CD8-positive, alpha-beta memory T cell (primary cell): Measurements from ENCODE around the gene PRR18. TPM values are rescaled to one million over a fixed set of nuclear protein-coding genes. Genes with fewer than 3 reads are reported as not detected.

ENCODE experiments used
- CTCF ChIA-PET: fragments of 350-600 bp; sonication (Branson Sonifier 250); formaldehyde crosslinking; loops from one replicate; lab custom pipeline; 2021; ENCODE audit warnings: antibody characterized with exemption; lab: Charles Lee
- POLR2A ChIA-PET: fragments of 350-600 bp; sonication (Branson Sonifier 250); formaldehyde crosslinking; loops from one replicate; lab custom pipeline; 2021; ENCODE audit warnings: antibody characterized with exemption; lab: Charles Lee
- DNase-seq, 5 donors: peaks; one replicate each; pipeline versions ENCODE4 v3.0.0 to v3.0.0-alpha.2; 2020 to 2022; ENCODE audit warnings: mixed read lengths in 1 of 5
- H3K27ac ChIP-seq: one replicate; pipeline ENCODE4 v1.7.0; 2013; ENCODE audit warnings: low read depth, mild to moderate bottlenecking, low read length, moderate library complexity
- H3K27me3 ChIP-seq: 2 replicates; pipeline ENCODE4 v1.7.0; 2013; ENCODE audit warnings: low read length, mild to moderate bottlenecking; ENCODE audit not compliant: insufficient read depth, poor library complexity, severe bottlenecking
- H3K36me3 ChIP-seq: 2 replicates; pipeline ENCODE4 v1.7.0; 2013; ENCODE audit warnings: mild to moderate bottlenecking, low read length, moderate library complexity; ENCODE audit not compliant: insufficient read depth
- H3K4me1 ChIP-seq: 2 replicates; pipeline ENCODE4 v1.7.0; 2013; ENCODE audit warnings: mild to moderate bottlenecking, low read length, moderate library complexity; ENCODE audit not compliant: insufficient read depth
- H3K4me3 ChIP-seq: 2 replicates; pipeline ENCODE4 v1.7.0; 2013; ENCODE audit warnings: mild to moderate bottlenecking, low read length
- H3K9me3 ChIP-seq: 2 replicates; pipeline ENCODE4 v1.7.0; 2013; ENCODE audit warnings: mild to moderate bottlenecking, low read length
- H3K27ac Mint-ChIP-seq, 8 donors: one replicate each; pipeline ENCODE4 v1.8.0; 2020 to 2021; ENCODE audit warnings: mixed read lengths in 8 of 8, mild to moderate bottlenecking in 6 of 8, inconsistent platforms in 3 of 8, moderate library complexity in 3 of 8
- H3K27me3 Mint-ChIP-seq, 2 donors: one replicate each; pipeline ENCODE4 v1.8.0; 2020 to 2021; ENCODE audit warnings: mixed read lengths in 2 of 2, mild to moderate bottlenecking in 1 of 2, moderate library complexity in 1 of 2
- H3K36me3 Mint-ChIP-seq, 3 donors: one replicate each; pipeline ENCODE4 v1.8.0; 2020 to 2021; ENCODE audit warnings: mixed read lengths in 3 of 3, inconsistent platforms in 1 of 3, mild to moderate bottlenecking in 1 of 3
- H3K4me1 Mint-ChIP-seq, 3 donors: one replicate each; pipeline ENCODE4 v1.8.0; 2020 to 2021; ENCODE audit warnings: mixed read lengths in 3 of 3, inconsistent platforms in 1 of 3, mild to moderate bottlenecking in 1 of 3
- H3K4me3 Mint-ChIP-seq, 7 donors: one replicate each; pipeline ENCODE4 v1.8.0; 2020 to 2021; ENCODE audit warnings: mixed read lengths in 7 of 7, mild to moderate bottlenecking in 6 of 7, moderate library complexity in 4 of 7, inconsistent platforms in 2 of 7
- H3K9me3 Mint-ChIP-seq, 5 donors: one replicate each; pipeline ENCODE4 v1.8.0; 2020 to 2022; ENCODE audit warnings: mixed read lengths in 5 of 5, mild to moderate bottlenecking in 3 of 5, moderate library complexity in 2 of 5, inconsistent platforms in 1 of 5
- polyA plus RNA-seq: library from polyadenylated mRNA; unstranded; fragments of 300-500 nt; fragmentation: Illumina TruSeq; gene quantifications from one replicate; pipeline ENCODE4 v1.2.3, GENCODE V29; 2021
- total RNA-seq, 2 experiments: library from RNA; stranded (reverse); gene quantifications; one replicate each; pipeline ENCODE4 v1.2.3, GENCODE V29; 2021

Gene PRR18
- total and polyA plus RNA-seq, 3 experiments from 2014 or later = 0.07 to 0.09 TPM; not detected in 1

DNA sequence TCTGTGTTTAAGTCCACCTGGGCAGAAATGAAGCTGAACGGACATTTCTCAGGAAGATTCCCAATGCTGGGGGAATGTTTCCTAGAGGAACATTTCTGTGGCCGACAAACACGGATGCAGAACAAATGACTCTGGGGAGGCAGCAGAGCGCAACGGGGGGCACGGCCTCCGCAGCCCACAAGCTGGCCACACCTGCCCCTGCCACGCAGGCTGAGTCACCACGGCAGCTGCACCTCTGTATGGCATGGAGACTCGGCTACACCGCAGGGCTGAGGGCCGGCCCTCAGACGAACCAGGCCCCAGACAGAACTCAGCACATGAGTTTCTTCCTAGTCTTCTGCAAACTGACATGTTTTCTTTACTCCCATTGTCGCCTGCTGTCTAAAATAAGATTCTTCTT is 10.0 kb upstream of the PRR18 start:
- H3K27ac Mint-ChIP-seq = no peak overlapping the region
- H3K27ac ChIP-seq = no peak overlapping the region
- H3K27me3 ChIP-seq = no peaks in the 10 kb centered on the region
- no peaks in the 10 kb centered on the region for H3K27me3 Mint-ChIP-seq
- POLR2A ChIA-PET = interaction anchor here (1.0 kb wide), 1 partner anchor 309 kb away, joined by 5 read pairs; no protein-coding TSS in a partner anchor
- no peaks in the 10 kb centered on the region for H3K9me3 ChIP-seq
- CTCF ChIA-PET = no interaction called here
- no peak for DNase-seq
- H3K36me3 ChIP-seq = peaks cover 13% of the 10 kb centered on the region
- H3K9me3 Mint-ChIP-seq = no peaks in the 10 kb centered on the region
- H3K4me3 Mint-ChIP-seq = no peak overlapping the region
- no peaks in the 10 kb centered on the region for H3K4me1 ChIP-seq
- peaks cover 2 to 34% (median 9%) of the 10 kb centered on the region in 3 donors for H3K36me3 Mint-ChIP-seq
- H3K4me3 ChIP-seq = no peak overlapping the region
- H3K4me1 Mint-ChIP-seq = no peaks in the 10 kb centered on the region

GRCh38 chr6:166317261-166318212 is 9.3 kb upstream of the PRR18 start:
- CTCF ChIA-PET = interaction anchor here (0.8 kb wide), 1 partner anchor 83 kb away, joined by 3 read pairs; no protein-coding TSS in a partner anchor
- Histone ChIP-seq H3K36me3 (peaks cover 7% of the 10 kb centered on the region), H3K27me3 (no peaks in the 10 kb centered on the region), H3K27ac (no peak overlapping the region), H3K4me3 (no peak overlapping the region), H3K4me1 (no peaks in the 10 kb centered on the region), H3K9me3 (no peaks in the 10 kb centered on the region)
- POLR2A ChIA-PET = interaction anchor here (1.0 kb wide), 1 partner anchor 310 kb away, joined by 5 read pairs; no protein-coding TSS in a partner anchor
- DNase-seq = no peak
- peaks cover 0 to 28% (median 4%) of the 10 kb centered on the region in 3 donors for H3K36me3 Mint-ChIP-seq
- no peaks in the 10 kb centered on the region for H3K27me3 Mint-ChIP-seq
- H3K4me3 Mint-ChIP-seq = no peak overlapping the region
- H3K9me3 Mint-ChIP-seq = no peaks in the 10 kb centered on the region
- H3K4me1 Mint-ChIP-seq = no peaks in the 10 kb centered on the region
- H3K27ac Mint-ChIP-seq = no peak overlapping the region

GRCh38 chr6:166315436-166315835 is 7.2 kb upstream of the PRR18 start:
- Mint-ChIP-seq H3K27ac (no peak overlapping the region), H3K4me3 (no peak overlapping the region), H3K36me3 (peaks cover 0 to 14% (median 4%) of the 10 kb centered on the region in 3 donors), H3K9me3 (no peaks in the 10 kb centered on the region), H3K4me1 (no peaks in the 10 kb centered on the region), H3K27me3 (peaks cover 0 to 3% of the 10 kb centered on the region in 2 donors)
- H3K4me1 ChIP-seq = no peaks in the 10 kb centered on the region
- DNase-seq = no peak
- H3K36me3 ChIP-seq = no peaks in the 10 kb centered on the region
- no peaks in the 10 kb centered on the region for H3K27me3 ChIP-seq
- no peaks in the 10 kb centered on the region for H3K9me3 ChIP-seq
- ChIA-PET CTCF (no interaction called here), POLR2A (no interaction called here)
- no peak overlapping the region for H3K4me3 ChIP-seq
- H3K27ac ChIP-seq = no peak overlapping the region

GRCh38 chr6:166314454-166314853 is 6.3 kb upstream of the PRR18 start:
- CTCF ChIA-PET = interaction anchor here (1.1 to 5.5 kb wide), 9 partner anchors 20 to 121 kb away, joined by 3 to 60 read pairs (median 6); no protein-coding TSS in a partner anchor
- Histone ChIP-seq H3K4me1 (no peaks in the 10 kb centered on the region), H3K27me3 (peaks cover 1% of the 10 kb centered on the region), H3K27ac (no peak overlapping the region), H3K4me3 (no peak overlapping the region), H3K9me3 (no peaks in the 10 kb centered on the region), H3K36me3 (no peaks in the 10 kb centered on the region)
- H3K9me3 Mint-ChIP-seq = no peaks in the 10 kb centered on the region
- peaks cover 0 to 7% (median 4%) of the 10 kb centered on the region in 3 donors for H3K36me3 Mint-ChIP-seq
- H3K4me1 Mint-ChIP-seq = no peaks in the 10 kb centered on the region
- POLR2A ChIA-PET = no interaction called here
- DNase-seq = no peak
- H3K27ac Mint-ChIP-seq = no peak overlapping the region
- H3K4me3 Mint-ChIP-seq = no peak overlapping the region
- peaks cover 9 to 10% of the 10 kb centered on the region in 2 donors for H3K27me3 Mint-ChIP-seq

DNA sequence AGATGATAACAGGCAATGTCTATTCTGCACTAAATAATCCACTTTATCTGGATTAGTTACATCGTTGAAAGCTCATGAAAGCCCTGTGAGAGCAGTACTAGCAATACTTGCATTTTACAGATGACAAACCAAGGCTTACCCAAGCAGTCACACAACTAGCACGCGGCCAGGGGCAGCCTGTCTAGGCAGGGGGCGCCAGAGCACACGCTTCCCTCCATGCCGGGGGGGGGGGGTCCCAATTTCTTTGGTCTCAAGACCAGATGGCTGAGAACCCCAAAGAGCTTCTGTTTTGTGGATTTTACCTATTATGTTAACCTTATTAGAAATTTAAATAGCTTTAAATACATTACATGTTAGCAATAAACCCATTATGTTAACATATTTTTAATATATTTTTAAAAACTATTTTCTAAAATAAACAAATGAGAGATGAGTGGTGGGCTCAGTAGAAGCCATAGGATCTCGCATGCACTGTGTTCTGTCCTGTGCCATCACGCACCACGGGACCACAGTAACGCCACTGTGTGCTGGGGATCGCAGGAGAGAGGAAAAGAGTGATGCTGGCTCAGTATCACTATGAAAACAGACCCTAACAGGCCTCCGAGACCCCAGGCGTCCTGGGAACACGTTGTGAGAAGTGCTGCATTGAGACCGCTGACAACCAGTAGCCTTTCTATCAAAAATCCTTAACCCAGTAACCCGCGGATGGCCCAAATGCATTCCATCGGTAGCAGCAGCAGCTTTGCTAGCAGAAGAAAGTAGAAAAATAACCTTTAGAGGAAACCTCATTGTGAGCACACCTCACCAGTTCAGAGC is 5.3 kb upstream of the PRR18 start:
- H3K4me1 Mint-ChIP-seq = peaks cover 0 to 4% (median 0%) of the 10 kb centered on the region in 3 donors
- no peaks in the 10 kb centered on the region for H3K36me3 ChIP-seq
- ChIA-PET CTCF (interaction anchor here (0.8 to 5.5 kb wide), 22 partner anchors 8 to 199 kb away, joined by 3 to 60 read pairs (median 4); no protein-coding TSS in a partner anchor), POLR2A (no interaction called here)
- peak in 4 of 5 donors; percentile 20 to 65 (median 35) for DNase-seq
- no peak overlapping the region for H3K27ac Mint-ChIP-seq
- H3K27ac ChIP-seq = no peak overlapping the region
- no peak overlapping the region for H3K4me3 Mint-ChIP-seq
- no peak overlapping the region for H3K4me3 ChIP-seq
- H3K9me3 Mint-ChIP-seq = no peaks in the 10 kb centered on the region
- H3K36me3 Mint-ChIP-seq = peaks cover 0 to 2% (median under 1%) of the 10 kb centered on the region in 3 donors
- H3K4me1 ChIP-seq = peaks cover 3% of the 10 kb centered on the region
- H3K9me3 ChIP-seq = no peaks in the 10 kb centered on the region
- peaks cover 19% of the 10 kb centered on the region in 2 donors for H3K27me3 Mint-ChIP-seq
- peaks cover 11% of the 10 kb centered on the region for H3K27me3 ChIP-seq

DNA sequence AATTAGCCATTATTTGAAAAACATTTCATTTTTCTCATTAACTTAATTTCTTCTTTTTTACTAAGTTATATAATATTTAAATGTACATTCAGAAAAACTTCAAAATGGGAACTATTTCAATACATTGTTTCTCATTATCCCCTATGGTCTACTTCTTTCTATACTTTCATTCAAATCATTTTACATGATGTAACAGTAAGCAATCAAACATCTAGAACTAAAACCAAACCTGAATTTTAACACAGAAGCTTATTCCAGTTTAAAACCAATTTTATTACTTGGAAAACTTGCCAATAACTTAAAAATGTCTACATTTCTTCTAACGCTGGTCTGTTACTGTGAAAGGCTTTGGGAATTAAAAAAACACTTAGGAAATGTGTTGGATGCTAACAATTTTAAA is 4.6 kb upstream of the PRR18 start:
- POLR2A ChIA-PET = no interaction called here

DNA sequence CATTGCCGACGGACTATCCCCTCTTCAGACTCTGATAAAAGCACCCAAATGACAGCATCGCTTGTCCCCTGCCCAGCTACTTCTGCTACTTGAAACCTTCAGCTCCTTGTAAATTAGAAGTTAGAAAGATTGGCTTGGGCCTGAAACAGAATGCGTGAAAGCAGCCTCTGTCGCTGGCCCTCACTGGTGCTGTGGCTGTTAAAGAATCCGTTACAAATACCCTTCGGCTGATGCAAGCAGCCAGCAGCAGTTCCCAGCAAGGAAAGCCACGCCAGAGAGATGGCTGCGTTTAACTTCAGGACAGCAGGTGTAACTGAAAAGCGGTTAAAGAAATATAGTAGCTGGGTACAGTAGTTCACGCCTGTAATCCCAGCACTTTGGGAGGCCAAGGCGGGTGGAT is 2.4 kb upstream of the PRR18 start:
- Mint-ChIP-seq H3K27ac (no peak overlapping the region), H3K4me3 (no peak overlapping the region), H3K36me3 (no peaks in the 10 kb centered on the region), H3K27me3 (peaks cover 30 to 32% of the 10 kb centered on the region in 2 donors), H3K4me1 (peaks cover 0 to 9% (median 0%) of the 10 kb centered on the region in 3 donors), H3K9me3 (no peaks in the 10 kb centered on the region)
- H3K4me1 ChIP-seq = peaks cover 5% of the 10 kb centered on the region
- H3K4me3 ChIP-seq = no peak overlapping the region
- no peaks in the 10 kb centered on the region for H3K36me3 ChIP-seq
- DNase-seq = no peak
- CTCF ChIA-PET = interaction anchor here (1.2 to 5.5 kb wide), 6 partner anchors 9 to 89 kb away, joined by 4 to 60 read pairs (median 4); no protein-coding TSS in a partner anchor
- POLR2A ChIA-PET = no interaction called here
- H3K27ac ChIP-seq = no peak overlapping the region
- H3K27me3 ChIP-seq = peaks cover 19% of the 10 kb centered on the region
- no peaks in the 10 kb centered on the region for H3K9me3 ChIP-seq

More for the DNA sequence above, 4.6 kb upstream of the PRR18 start:
- CTCF ChIA-PET = interaction anchor here (0.9 to 5.5 kb wide), 16 partner anchors 9 to 199 kb away, joined by 3 to 60 read pairs (median 4); no protein-coding TSS in a partner anchor
- Mint-ChIP-seq H3K4me3 (no peak overlapping the region), H3K9me3 (no peaks in the 10 kb centered on the region), H3K27ac (no peak overlapping the region), H3K4me1 (peaks cover 0 to 5% (median 0%) of the 10 kb centered on the region in 3 donors), H3K36me3 (no peaks in the 10 kb centered on the region), H3K27me3 (peaks cover 19 to 20% of the 10 kb centered on the region in 2 donors)
- H3K36me3 ChIP-seq = no peaks in the 10 kb centered on the region
- peaks cover 5% of the 10 kb centered on the region for H3K4me1 ChIP-seq
- DNase-seq = no peak
- H3K27ac ChIP-seq = no peak overlapping the region
- H3K4me3 ChIP-seq = no peak overlapping the region
- no peaks in the 10 kb centered on the region for H3K9me3 ChIP-seq
- H3K27me3 ChIP-seq = peaks cover 11% of the 10 kb centered on the region
